Effector memory CD8-positive, alpha-beta T cell (primary cell): ENCODE data around the gene PGGHG.
"Not testable (repeated sequence)": the region's sequence is repeated elsewhere in the genome, so short reads cannot be mapped to it uniquely, and the experiment has no call there.

Experiments used
- ATAC-seq: fragments of 150-1000 bp; cut with Tn5 transposase; replicated peaks from 2 replicates; pipeline ENCODE4 v1.10.0; 2021; ENCODE audit warnings: mild to moderate bottlenecking, moderate library complexity
- DNase-seq, 3 experiments: peaks; one replicate each; pipeline ENCODE4 v3.0.0; 2021
- H3K27ac Mint-ChIP-seq, 2 donors: one replicate each; pipeline ENCODE4 v1.8.0; 2022; ENCODE audit warnings: mild to moderate bottlenecking in 2 of 2, mixed read lengths in 2 of 2, moderate library complexity in 2 of 2
- H3K27me3 Mint-ChIP-seq, 2 donors: one replicate each; pipeline ENCODE4 v1.8.0; 2022; ENCODE audit warnings: mixed read lengths in 2 of 2
- H3K36me3 Mint-ChIP-seq: one replicate; pipeline ENCODE4 v1.8.0; 2022; ENCODE audit warnings: mild to moderate bottlenecking, moderate library complexity, mixed read lengths; ENCODE audit not compliant: insufficient read depth
- H3K4me1 Mint-ChIP-seq, 2 donors: one replicate each; pipeline ENCODE4 v1.8.0; 2022; ENCODE audit warnings: low read depth in 2 of 2, mixed read lengths in 2 of 2
- H3K4me3 Mint-ChIP-seq, 2 donors: one replicate each; pipeline ENCODE4 v1.8.0; 2022; ENCODE audit warnings: mild to moderate bottlenecking in 2 of 2, mixed read lengths in 2 of 2, moderate library complexity in 2 of 2
- H3K9me3 Mint-ChIP-seq, 2 donors: one replicate each; pipeline ENCODE4 v1.8.0; 2022; ENCODE audit warnings: mixed read lengths in 2 of 2

The PGGHG gene

GRCh38 chr11:303363-303762, 14.4 kb downstream of the PGGHG start:
- Mint-ChIP-seq H3K9me3 (no peaks in the 10 kb centered on the region), H3K4me3 (no peak overlapping the region), H3K4me1 (peaks cover 18 to 36% of the 10 kb centered on the region in 2 donors), H3K36me3 (peaks cover 26% of the 10 kb centered on the region), H3K27ac (no peak overlapping the region), H3K27me3 (peaks cover 4 to 8% of the 10 kb centered on the region in 2 donors)
- no peak for DNase-seq
- ATAC-seq, result no peak

- Mint-ChIP-seq H3K36me3 (peaks cover 34% of the 10 kb centered on the region), H3K9me3 (no peaks in the 10 kb centered on the region), H3K4me1 (peaks cover 21 to 42% of the 10 kb centered on the region in 2 donors), H3K27ac (no peak overlapping the region), H3K4me3 (no peak overlapping the region), H3K27me3 (peaks cover 4 to 8% of the 10 kb centered on the region in 2 donors)
- ATAC-seq (no peak), DNase-seq (no peak)
These were observed 15.2 kb downstream of the PGGHG start for GRCh38 chr11:304061-304506.

- DNase-seq, result peak in 2 of 3 experiments; percentile 47 to 59
- Mint-ChIP-seq H3K27ac (peak overlapping the region in 1 of 2 donors; percentile 87), H3K27me3 (peaks cover 4 to 7% of the 10 kb centered on the region in 2 donors), H3K4me3 (no peak overlapping the region), H3K9me3 (no peaks in the 10 kb centered on the region), H3K36me3 (peaks cover 38% of the 10 kb centered on the region), H3K4me1 (peaks cover 29 to 47% of the 10 kb centered on the region in 2 donors)
- no peak for ATAC-seq
These were observed 16.3 kb downstream of the PGGHG start for GRCh38 chr11:304915-305843.

GRCh38 chr11:305844-306211, 16.9 kb downstream of the PGGHG start:
- DNase-seq (no peak), ATAC-seq (no peak)
- Mint-ChIP-seq H3K36me3 (peaks cover 38% of the 10 kb centered on the region), H3K4me3 (peak overlapping the region in 1 of 2 donors; percentile 27), H3K27me3 (peaks cover 0 to under 1% of the 10 kb centered on the region in 2 donors), H3K9me3 (no peaks in the 10 kb centered on the region), H3K4me1 (peaks cover 29 to 43% of the 10 kb centered on the region in 2 donors), H3K27ac (peak overlapping the region; percentile 87 to 95)

- no peaks in the 10 kb centered on the region for H3K27me3 Mint-ChIP-seq
- no peak for DNase-seq
- no peak for ATAC-seq
- peak overlapping the region; percentile 89 to 91 for H3K4me3 Mint-ChIP-seq
- peak overlapping the region; percentile 87 to 95 for H3K27ac Mint-ChIP-seq
- peaks cover 41% of the 10 kb centered on the region for H3K36me3 Mint-ChIP-seq
- peaks cover 30 to 44% of the 10 kb centered on the region in 2 donors for H3K4me1 Mint-ChIP-seq
- no peaks in the 10 kb centered on the region for H3K9me3 Mint-ChIP-seq
These were observed 17.9 kb downstream of the PGGHG start for GRCh38 chr11:306645-307371.

GRCh38 chr11:307766-308708, 19.1 kb downstream of the PGGHG start, which contains the start of gene IFITM2:
Gene IFITM2, plus strand, starts transcription at chr11:307816. Its CDS starts 377 bp downstream, at chr11:308193.
- H3K27ac Mint-ChIP-seq, result peak within 1 kb of the TSS; percentile 87 to 95
- peaks cover 37% of the 10 kb centered on the region for H3K36me3 Mint-ChIP-seq
- ATAC-seq (peak; percentile 74), DNase-seq (peak in 2 of 3 experiments; percentile 49 to 61)
- peak within 1 kb of the TSS; percentile 89 to 91 for H3K4me3 Mint-ChIP-seq
- H3K9me3 Mint-ChIP-seq, H3K27me3 Mint-ChIP-seq: not testable (repeated sequence)
- peaks cover 41 to 46% of the 10 kb centered on the region in 2 donors for H3K4me1 Mint-ChIP-seq

GRCh38 chr11:308740-309665, 20.1 kb downstream of the PGGHG start:
- Mint-ChIP-seq H3K4me3 (peak overlapping the region; percentile 89 to 91), H3K4me1 (peaks cover 51 to 56% of the 10 kb centered on the region in 2 donors), H3K36me3 (peaks cover 40% of the 10 kb centered on the region), H3K27ac (peak overlapping the region; percentile 87 to 95)
- peak; percentile 0 for ATAC-seq
- not testable (repeated sequence) for H3K9me3 Mint-ChIP-seq, H3K27me3 Mint-ChIP-seq, DNase-seq

- Mint-ChIP-seq H3K4me3 (peak overlapping the region; percentile 89 to 91), H3K27ac (peak overlapping the region; percentile 87 to 95), H3K36me3 (peaks cover 42% of the 10 kb centered on the region), H3K4me1 (peaks cover 53 to 59% of the 10 kb centered on the region in 2 donors)
- not testable (repeated sequence) for H3K9me3 Mint-ChIP-seq, ATAC-seq, H3K27me3 Mint-ChIP-seq, DNase-seq
These were observed 21.1 kb downstream of the PGGHG start for GRCh38 chr11:309979-310572.

GRCh38 chr11:311013-311748, 22.3 kb downstream of the PGGHG start:
- peak overlapping the region; percentile 96 to 97 for H3K27ac Mint-ChIP-seq
- H3K4me1 Mint-ChIP-seq, result peaks cover 44 to 50% of the 10 kb centered on the region in 2 donors
- H3K36me3 Mint-ChIP-seq, result peaks cover 47% of the 10 kb centered on the region
- not testable (repeated sequence) for H3K9me3 Mint-ChIP-seq, DNase-seq, H3K27me3 Mint-ChIP-seq
- peak; percentile 19 for ATAC-seq
- H3K4me3 Mint-ChIP-seq, result peak overlapping the region; percentile 95 to 97

GRCh38 chr11:312092-312816, 23.3 kb downstream of the PGGHG start:
- ATAC-seq (no peak), DNase-seq (no peak)
- Mint-ChIP-seq H3K36me3 (peaks cover 57% of the 10 kb centered on the region), H3K9me3 (no peaks in the 10 kb centered on the region), H3K27me3 (no peaks in the 10 kb centered on the region), H3K4me3 (peak overlapping the region; percentile 95 to 97), H3K27ac (peak overlapping the region; percentile 96 to 97), H3K4me1 (peaks cover 51 to 53% of the 10 kb centered on the region in 2 donors)
